Measurements from ENCODE around the gene KCNC3.

Gene KCNC3

DNA sequence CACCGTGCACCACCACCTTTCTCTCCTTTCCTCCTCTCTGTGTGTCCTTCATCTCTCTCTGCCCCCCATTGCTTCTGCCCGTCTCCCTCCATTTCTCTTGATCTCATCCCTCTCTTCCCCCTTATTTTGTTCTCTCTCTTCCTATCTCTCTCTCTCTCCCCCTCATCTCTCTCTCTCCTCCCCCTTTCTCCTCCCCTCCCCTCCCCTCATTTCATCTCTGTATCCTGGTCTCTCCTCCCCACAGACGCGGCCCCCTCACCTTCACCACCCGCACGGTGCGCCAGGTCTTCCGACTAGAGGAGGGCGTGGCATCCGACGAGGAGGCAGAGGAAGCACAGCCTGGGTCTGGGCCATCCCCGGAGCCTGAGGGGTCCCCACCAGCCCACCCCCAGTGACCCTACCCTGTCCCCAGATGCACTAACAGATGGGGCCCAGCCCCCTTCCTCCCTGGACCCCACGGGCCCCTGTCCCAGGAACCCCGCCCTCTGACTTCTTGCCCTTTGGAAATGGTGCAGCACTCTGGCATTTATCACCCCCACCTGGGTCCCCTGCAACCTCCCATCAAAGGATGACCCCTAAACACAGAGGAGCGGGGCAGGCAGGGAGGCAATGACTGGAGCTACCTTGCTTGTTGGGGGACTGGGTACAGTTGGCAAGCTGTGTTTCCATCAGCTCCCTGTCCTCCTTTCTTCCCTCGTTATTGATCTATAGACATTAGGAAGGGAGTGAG, 19.6 kb downstream of the KCNC3 start:
- DNase-seq: no peak

DNA sequence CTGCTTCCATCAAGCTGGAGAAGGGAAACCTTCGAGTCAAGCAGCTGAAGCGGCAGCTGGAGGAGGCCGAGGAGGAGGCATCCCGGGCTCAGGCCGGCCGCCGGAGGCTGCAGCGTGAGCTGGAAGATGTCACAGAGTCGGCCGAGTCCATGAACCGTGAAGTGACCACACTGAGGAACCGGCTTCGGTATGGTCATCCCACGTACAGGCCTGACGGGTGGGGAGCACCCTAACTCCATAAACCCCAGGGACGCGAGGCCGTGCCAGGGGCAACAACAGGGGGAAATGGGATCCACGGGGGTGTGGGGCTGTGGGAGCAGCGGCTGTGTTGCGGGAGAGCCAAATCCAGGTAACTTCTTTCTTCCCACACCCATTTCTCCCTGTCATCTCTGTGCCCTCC, 20.2 kb downstream of the KCNC3 start:
- DNase-seq: no peak

DNA sequence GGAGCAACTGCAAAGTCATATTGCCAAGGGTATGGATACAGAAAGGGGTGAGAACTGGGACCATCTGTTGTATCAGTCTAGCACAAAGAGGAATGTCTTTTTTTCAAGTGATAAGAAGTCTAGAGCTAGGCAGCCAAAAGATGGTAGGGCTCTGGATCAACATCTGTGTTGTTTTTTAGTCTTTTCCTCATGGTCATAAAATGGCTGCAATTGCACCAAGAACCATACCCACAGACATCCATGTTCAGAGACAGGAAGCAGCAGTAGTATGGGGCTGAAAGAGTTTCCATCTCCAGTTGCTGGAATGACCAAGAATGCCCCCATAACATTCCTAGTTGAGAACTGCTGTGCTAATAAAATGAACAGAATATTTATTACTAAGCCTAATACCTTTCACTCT, 25.6 kb downstream of the KCNC3 start:
- DNase-seq: no peak

DNA sequence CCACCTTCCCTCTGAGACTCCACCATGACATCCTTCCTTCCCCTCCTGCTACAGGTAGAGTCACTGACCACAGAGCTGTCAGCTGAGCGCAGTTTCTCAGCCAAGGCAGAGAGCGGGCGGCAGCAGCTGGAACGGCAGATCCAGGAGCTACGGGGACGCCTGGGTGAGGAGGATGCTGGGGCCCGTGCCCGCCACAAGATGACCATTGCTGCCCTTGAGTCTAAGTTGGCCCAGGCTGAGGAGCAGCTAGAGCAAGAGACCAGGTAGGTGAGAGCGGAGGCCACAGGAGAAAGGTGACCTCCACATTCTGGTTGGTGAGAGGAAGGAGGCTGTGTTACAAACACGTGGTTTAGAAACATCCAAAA, 27.6 kb downstream of the KCNC3 start:
- no peak for DNase-seq

DNA sequence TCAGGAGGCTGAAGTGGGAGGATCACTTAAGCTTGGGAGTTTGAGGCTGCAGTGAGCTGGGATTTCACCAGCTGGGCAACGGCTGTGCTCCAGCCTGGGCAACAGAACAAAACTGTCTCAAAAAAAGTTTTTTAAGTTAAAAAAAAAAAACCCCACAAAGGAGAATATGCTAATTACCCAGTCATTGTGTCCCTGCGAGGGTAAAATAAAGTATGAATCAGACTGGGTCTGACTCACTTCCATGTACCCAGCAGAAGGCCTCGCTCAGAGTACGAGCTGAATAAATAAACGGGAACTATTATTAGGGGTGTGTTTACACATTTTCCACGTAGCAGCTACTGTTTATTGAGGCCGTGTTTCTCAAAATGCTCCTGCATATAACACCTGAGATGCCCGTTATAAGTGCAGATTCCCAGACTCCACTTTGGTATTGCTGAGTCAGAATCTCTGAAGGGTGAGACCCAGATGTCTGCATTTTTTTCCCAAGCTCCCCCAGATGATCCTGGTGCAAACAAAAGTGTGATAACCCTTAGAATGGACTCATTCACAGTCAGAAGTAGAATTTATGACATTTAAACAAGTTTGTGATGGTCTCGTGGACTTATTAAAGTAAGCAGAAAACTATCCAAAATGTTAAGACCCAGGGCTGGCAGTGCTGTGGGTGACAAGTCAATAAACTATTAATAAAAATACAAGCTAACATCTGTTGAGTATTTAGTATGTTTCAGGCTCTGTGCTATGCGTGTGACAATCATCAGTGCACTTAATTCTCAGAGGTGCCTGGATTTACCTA, 28.2 kb downstream of the KCNC3 start:
- peak; percentile 39 for DNase-seq

DNA sequence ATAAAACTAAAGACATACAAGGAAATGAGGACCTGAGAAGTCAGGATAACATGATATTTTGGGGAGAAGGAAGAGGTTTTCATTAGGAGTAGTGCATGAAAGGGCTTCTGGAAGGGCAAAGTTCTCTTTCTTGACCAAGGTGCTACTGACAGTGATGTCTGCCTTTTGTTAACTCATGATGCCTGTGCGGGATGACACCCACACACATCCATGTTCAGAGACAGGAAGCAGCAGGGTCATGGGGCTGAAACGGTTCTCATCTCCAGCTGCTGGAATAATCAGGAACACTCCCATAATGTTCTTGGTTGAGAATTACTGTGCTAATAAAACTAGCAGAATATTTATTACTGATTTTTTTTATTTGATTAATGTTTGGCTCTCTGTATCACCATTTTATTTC, 29.1 kb downstream of the KCNC3 start:
- no peak for DNase-seq

DNA sequence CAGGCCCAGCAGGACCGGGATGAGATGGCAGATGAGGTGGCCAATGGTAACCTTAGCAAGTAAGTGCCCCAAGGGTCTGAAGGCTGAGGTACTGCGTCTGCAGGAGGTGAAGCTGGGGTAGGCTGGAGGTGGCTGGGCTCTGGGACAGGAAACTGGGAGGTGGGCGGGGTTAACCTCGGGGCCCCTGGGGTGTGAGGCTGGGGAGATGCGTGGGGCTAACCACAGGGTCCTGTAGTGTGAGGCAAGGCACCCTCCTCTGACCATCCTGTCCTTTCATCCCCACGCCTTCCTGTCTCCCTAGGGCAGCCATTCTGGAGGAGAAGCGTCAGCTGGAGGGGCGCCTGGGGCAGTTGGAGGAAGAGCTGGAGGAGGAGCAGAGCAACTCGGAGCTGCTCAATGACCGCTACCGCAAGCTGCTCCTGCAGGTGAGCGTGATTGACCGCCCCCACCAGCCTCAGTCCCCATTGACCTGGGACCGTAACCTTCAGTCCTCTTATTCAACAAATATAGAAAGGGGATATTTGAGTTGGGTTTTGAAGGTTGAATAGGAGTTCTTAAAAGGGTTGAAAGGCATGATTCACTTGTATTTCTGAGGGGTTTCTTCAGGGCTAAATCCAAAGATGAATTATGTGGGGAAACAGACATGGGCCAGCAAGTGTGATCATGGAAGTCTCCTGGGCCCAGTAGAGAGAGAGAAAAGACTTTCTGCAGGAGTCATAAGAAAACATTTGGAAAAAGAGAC, 35.7 kb downstream of the KCNC3 start:
- DNase-seq: no peak

DNA sequence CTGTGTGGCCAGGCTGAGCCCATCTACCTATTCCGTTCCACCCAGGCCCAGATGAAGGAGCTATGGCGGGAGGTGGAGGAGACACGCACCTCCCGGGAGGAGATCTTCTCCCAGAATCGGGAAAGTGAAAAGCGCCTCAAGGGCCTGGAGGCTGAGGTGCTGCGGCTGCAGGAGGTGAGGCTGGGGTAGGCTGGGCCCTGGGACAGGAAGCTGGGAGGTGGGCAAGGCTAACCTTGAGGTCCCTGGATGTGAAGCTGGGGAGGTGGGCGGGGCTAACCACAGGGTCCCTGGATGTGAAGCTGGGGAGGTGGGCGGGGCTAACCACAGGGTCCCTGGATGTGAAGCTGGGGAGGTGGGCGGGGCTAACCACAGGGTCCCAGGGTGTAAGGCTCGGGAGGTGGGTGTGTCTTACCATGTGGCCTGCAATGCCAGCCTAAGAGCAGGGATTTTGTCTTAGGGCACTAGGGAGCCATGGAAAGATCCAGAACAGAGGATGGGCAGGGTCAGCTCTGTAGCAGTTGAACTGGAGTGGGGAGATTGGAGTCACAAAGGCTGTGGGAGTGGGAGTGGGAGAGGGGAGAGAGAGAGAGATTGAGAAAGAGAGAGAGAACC, 36.9 kb downstream of the KCNC3 start:
- DNase-seq: no peak

DNA sequence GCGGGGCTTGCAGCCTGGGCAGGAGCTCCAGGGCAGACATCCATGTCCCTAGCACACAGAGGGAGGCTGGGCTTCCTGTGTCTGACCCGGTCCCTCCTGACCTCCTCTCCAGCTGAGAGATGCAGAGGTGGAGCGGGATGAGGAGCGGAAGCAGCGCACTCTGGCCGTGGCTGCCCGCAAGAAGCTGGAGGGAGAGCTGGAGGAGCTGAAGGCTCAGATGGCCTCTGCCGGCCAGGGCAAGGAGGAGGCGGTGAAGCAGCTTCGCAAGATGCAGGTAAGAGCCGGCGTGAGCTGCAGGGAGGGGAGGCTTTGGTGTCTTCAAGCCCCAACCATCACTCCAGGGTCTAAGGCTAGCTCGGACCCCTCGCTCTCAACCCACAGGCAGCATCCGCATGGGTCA, 38.4 kb downstream of the KCNC3 start:
- no peak for DNase-seq

- no peak for DNase-seq
Measured at GRCh38 chr19:50290011-50290410, 39.2 kb downstream of the KCNC3 start.

DNA sequence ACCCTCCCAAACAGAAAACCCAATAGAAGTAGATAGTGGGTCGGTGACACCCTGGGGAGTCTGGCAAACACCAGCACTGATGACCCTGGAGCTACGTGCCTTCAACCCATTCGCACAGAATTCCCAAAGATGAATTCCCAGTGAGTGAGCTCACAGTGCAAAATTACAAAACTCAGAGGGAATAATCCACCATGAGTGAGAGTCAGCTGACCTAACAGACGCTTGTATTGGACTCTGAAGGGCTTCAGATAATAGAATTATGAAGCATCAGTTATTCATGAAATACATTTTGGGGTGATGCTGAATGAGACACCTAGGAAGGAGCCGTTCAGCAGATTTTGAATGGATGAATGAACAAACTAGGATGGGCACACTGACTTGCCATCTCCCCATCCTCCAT, 40.2 kb downstream of the KCNC3 start:
- no peak for DNase-seq

DNA sequence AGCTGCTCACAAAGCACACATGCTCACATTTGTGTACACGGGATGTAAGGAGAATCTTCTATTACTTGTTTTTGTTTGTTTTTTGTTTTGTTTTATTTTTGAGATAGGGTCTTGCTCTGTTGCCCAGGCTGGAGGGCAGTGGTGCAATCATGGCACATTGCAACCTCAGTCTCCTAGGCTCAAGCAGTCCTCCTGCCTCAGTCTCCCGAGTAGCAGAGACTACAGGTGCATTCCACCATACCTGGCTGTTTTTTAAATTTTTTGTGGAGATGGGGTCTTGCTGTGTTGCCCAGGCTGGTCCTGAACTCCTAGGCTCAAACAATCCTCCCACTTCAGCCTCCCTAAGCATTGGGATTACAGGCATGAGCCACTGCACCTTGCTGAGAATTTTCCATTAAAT, 41.8 kb downstream of the KCNC3 start:
- no peak for DNase-seq

DNA sequence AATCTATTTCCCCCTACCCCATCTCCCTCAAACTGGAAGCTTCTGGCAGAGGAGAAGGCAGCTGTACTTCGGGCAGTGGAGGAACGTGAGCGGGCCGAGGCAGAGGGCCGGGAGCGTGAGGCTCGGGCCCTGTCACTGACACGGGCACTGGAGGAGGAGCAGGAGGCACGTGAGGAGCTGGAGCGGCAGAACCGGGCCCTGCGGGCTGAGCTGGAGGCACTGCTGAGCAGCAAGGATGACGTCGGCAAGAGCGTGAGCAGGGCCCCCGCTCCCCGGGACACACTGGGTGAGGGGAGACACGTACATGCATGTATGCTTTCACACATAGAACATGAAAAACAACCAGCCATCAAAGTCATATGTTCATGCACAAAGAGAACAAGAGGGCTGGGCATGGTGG, 42.7 kb downstream of the KCNC3 start:
- no peak for DNase-seq

DNA sequence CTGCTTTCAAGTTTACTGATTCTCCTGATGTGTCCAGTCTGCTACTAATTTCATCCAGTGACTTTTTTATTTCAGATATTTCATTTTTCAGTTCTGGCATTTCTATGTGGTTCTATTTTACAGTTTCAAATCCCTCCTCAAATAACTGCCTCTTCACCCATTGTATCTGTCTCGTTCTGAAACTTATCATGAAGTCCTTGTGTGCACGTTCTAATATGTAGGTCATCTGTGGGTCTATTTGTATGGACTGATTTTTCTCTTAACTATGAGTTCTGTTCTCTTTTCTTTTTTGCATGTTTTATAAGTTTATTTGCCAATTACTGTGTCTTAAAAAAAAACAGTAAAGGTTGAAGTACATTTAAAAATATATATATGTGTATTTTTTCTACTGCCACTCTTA, 43.3 kb downstream of the KCNC3 start:
- no peak for DNase-seq

GRCh38 chr19:50281491-50281890, 47.7 kb downstream of the KCNC3 start:
- DNase-seq: no peak

- no peak for DNase-seq
Measured at GRCh38 chr19:50280983-50281382, 48.2 kb downstream of the KCNC3 start.

DNA sequence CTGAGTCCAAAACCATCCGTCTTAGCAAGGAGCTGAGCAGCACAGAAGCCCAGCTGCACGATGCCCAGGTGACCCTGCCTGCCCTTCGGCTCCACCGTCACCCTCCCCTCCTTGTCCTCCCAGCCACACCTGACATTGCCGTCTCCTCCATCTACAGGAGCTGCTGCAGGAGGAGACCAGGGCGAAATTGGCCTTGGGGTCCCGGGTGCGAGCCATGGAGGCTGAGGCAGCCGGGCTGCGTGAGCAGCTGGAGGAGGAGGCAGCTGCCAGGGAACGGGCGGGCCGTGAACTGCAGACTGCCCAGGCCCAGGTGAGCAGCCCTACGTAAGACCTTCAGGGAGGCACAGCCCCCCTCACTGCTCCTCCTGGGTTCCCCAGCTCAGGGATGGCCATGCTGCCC, 49.1 kb downstream of the KCNC3 start:
- DNase-seq: no peak

DNA sequence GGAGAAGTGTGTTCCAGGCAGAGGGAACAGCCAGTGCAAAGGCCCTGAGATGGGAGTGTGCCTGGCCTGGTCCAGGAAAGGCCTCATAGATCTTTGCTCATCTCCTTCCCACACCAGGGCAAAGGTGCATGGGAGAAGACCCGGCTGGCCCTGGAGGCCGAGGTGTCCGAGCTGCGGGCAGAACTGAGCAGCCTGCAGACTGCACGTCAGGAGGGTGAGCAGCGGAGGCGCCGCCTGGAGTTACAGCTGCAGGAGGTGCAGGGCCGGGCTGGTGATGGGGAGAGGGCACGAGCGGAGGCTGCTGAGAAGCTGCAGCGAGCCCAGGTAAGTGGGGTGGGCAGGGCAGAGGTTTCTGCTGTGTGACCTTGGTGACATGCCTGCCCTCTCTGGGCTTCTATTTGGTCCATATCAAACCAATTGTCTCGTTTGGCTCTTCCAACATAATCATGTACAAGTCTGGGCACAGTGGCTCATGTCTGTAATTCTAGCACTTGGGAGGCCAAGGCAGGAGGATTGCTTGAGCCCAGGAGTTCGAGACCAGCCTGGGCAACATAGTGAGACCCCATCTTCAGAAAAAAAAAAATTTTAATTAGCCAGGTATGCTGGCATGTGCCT, 51.1 kb downstream of the KCNC3 start:
- DNase-seq: no peak

GRCh38 chr19:50276370-50277063, 52.7 kb downstream of the KCNC3 start:
- no peak for DNase-seq

DNA sequence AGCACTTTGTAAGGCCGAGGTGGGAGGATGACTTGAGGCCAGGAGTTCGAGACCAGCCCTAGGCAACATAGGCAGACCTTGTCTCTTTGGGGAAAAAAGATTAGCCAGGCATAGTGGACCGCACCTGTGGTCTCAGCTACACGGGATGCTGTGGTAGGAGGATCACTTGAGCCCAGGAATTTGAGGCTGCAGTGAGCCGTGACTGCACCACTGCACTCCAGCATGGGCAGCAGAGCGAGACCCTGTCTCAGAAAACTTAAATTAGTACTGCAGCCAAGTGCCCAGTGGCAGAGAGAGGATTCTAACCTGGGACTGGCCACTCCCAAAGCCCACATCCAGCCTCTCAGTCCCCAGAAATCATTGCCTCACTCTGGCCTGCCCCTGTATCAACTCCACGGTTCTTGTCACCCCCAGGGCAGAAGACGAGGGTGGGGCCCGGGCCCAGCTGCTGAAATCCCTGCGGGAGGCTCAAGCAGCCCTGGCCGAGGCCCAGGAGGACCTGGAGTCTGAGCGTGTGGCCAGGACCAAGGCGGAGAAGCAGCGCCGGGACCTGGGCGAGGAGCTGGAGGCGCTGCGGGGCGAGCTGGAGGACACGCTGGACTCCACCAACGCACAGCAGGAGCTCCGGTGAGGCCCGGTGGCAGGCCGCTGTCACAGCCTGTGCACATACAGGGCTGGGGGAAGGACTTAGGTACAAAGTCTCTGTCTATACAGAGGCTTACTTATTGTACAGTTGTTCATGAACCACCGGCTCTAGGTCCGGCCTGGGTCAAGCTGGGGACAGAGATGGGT, 53.4 kb downstream of the KCNC3 start:
- no peak for DNase-seq

DNA sequence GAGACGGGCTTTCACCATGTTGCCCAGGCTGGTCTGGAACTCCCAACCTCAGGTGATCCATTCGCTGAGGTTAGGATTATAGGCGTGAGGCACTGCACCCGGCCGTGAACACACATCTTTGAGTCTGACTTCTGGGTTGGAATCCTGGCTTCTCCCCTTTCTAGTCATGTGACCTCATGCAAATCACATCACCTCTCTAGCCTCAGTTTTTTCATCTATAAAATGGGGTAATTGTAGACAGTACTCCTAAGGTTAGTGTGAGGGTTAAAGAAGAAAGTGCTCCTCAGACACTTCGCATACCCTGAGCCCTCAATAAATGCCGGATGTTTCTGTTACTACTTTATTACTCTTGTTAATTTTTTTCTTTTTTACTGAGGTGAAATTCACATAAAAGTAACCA, 55.4 kb downstream of the KCNC3 start:
- no peak for DNase-seq
